Stimulated activated CD4-positive, alpha-beta T cell treated with anti-CD3 and anti-CD28 coated beads, TNF-alpha, amount 100 ng/mL, for 1 hour (primary cell): Measurements from ENCODE around the gene SEC14L2.
"Not testable (repeated sequence)": the region's sequence is repeated elsewhere in the genome, so short reads cannot be mapped to it uniquely, and the experiment has no call there.

ENCODE experiments used
- DNase-seq, 3 donors: peaks; one replicate each; pipeline ENCODE4 v3.0.0-alpha.2; 2020; ENCODE audit warnings: low read depth in 3 of 3, low spot score in 1 of 3

Gene SEC14L2

DNA sequence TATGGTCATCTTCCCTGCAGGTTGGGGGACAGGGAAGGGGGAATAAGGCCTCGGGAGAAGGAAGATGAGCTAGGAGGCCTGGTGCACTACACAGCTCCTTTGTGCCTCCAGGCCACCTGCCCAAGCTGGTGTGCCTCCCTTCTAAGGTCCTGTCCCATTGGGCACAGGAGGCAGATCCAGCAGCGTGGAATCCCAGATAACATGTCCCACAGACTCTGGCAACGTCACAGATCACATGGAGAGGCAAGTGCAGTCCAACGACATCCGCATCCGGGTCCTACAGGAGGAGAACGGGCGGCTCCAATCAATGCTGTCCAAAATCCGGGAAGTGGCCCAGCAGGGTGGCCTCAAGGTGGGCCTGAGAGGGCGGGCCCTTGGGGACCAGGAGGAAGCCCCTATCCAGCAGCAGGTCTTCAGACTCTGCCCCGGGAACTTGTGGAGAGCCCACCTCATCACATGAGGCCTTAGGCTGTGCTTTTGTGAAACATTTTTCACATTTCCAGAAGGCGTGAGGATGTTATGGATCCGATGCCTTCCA, 21.4 kb upstream of the SEC14L2 start:
- no peak for DNase-seq

DNA sequence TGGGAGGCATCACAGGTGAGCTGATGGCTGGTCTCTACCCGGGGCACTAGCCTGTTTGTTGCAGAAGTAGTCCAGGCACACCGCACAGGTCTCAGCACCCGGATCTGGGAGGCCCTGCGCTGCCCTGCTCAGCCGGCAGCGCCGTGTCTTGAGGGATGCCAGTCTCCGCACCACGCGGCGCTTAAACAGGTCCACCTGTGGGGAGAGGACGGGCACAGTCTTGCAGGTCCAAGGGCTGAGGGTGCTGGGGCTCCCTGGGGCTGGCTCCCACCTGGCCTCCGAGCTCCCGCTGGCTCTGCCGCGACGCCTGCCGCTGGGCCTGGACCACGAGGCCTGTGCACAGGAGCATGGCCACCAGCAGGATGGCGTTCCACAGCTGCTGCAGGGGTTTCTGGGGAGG, 16.8 kb upstream of the SEC14L2 start:
- DNase-seq: no peak

DNA sequence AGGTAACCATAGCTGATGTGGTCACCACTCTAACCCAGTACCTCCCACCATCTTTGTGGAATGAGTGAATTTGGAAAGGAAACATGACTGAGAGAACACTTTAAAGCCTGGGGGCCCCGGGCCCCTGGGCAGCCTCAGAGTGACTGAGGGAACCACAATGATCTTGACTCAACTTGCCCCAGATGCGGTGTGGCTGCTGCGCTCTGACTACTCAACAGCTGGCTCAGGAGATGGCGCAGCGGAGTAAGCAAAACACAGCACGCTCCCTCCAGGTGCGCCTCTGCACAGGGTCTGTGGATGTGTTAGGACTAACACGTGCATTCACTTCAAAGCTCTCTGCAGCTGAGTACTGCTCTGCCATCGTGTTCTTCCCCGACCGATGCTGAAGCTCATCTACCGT, 15.6 kb upstream of the SEC14L2 start:
- DNase-seq: no peak

DNA sequence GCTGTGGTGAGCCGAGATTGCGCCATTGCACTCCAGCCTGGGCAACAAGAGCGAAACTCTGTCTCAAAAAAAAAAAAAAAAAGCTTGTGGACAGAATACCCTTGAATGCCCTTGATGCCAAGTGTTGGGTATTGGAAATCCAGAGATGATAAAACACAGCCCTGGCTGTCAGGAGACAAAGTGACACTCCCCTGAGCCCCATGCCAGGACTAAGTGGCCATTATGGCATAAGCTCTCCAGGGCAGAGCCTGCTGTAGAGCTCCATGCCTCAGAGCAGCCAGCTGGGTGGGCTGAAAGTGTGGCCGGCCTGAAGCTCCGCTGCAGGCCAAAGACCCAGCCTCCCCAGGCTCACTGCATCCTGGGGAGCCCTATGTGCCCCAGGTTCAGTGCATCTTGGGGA, 14.5 kb upstream of the SEC14L2 start:
- no peak for DNase-seq

DNA sequence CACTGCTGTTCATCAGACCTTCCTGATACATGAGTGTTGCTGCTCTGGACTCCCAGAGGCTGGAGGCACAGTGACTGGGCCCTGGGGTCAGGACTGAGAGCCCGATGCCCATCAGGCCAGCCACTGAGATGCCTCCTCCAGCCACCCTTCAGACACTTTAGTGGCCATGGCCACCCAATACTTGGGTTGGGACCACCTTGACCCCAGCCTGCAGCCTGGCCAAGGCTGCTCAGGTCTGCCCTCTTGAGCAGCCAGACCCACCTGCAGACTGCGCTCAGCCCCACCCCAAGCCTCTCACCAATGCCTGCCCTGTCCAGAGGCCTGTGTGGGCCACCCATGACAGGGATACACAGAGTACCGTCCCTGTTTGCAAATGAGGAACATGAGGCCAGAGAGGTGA, 13.8 kb upstream of the SEC14L2 start:
- DNase-seq: no peak

DNA sequence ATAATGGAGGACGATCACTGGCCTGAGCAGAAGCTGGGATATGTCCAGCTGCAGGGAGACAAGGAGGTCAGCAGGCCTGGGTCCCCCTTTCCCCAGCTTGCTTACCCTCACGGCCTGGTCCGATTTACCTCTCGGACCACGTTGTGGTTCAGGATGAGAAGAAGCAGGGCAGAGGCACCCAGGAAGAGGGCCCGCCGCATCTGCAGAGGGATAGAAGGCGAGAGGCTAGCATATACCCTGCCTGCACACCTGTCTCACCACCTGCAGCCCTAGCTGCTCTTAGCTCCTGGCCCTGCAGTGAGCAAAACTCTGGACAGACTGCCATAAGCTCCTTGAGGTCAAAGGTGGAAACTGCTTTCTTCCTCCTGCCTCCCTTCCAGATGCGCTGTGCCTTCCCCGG, 10.9 kb upstream of the SEC14L2 start:
- no peak for DNase-seq

DNA sequence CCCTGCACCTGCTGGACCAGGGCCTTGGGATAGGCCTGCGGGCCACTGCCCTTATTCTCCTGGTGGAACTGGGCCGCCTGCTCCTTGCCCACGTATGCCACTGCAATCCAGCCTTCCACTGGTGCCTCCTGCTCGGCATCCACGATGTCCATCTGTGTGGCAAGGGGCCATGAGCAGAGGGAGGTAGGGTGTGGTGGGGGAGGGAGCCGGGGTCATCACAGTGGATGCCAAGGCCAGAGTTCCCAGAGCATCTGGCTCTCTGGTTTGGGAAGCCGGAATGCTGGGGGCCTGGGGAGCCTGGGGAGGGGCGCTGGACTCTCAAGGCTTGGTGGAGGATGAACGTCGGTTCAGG, 10.2 kb upstream of the SEC14L2 start:
- no peak for DNase-seq

DNA sequence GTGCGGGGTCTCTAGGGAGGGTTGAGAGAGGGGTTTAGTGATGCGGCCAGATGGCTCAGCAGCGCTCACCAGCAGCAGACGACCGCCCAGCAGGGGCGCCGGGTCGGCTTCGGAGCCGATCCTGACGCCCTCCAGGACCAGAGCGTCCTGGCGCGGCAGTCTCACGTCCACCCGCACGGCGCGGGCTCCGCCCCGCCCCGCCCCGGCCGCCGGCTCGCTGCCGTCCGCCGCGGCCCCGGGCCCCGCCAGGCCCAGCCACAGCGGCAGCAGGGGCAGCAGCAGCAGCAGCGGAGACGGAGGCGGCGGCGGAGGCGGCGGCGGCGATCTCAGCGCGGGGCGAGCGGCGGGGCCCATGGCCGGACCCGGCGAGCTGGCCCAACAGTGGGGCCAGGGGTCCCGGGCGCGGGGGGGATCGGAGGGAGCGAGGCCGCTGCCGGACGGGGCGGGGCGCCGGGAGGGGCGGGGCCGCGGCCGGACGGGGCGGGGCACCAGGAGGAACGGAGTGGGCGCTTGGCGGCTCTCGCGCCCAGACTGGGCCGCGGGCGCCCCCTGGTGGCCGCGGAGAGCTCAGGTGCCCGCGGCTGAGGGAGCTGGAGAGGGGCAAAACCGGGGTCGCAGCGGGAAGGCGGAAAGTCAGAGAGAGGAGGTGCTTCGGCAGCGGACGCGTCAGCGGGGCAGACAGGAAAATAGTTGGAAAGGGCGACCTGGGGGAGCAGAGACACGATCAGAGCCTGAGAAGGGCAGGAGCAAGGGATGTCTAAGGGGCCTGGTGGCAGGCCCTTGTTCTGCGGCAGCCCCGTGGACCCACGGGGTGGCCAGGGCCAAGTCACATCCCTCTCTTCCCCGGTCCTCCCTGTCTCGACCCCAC, 9.6 kb upstream of the SEC14L2 start, which contains the start of gene RNF215:
TSS of gene RNF215 (minus strand) at position 452 of the 868 bp plus-strand sequence. CDS start at position 354, 98 bp downstream.
- peak; percentile 39 to 74 (median 68) for DNase-seq

DNA sequence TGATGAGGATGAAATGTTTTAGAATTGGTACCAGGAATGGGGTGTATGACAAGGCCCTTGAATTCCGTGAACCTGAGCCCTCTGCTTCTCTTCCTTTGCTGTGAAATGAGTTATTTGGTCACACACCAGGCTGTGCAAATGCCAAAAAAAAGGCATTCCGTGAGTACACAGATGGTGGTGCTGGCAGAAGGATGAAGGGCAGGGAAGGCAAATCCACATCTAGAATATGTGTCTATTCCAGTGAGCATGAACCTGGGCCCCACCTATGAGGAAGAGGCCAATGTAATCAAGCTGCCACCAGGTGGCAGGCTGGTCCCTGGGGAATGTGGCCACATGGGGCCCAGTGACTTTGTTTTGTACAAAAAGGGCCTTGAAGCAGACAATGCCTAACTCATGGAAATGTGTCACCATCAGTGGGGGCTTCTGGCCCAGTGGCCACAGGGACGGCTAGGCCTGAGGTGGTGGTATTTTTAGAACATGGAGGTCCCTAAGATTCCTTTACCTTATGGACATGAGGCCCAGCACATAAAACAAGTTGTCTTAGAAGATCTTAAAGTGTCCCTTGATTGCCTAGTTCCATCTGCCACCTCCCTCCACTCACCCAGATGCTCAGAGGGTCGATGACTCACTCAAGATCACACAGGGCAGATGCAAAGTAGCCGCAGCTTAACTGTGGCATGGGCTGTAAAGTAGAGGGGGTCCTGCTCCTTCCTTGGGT, 5.7 kb upstream of the SEC14L2 start:
- peak; percentile 51 to 65 (median 56) for DNase-seq

DNA sequence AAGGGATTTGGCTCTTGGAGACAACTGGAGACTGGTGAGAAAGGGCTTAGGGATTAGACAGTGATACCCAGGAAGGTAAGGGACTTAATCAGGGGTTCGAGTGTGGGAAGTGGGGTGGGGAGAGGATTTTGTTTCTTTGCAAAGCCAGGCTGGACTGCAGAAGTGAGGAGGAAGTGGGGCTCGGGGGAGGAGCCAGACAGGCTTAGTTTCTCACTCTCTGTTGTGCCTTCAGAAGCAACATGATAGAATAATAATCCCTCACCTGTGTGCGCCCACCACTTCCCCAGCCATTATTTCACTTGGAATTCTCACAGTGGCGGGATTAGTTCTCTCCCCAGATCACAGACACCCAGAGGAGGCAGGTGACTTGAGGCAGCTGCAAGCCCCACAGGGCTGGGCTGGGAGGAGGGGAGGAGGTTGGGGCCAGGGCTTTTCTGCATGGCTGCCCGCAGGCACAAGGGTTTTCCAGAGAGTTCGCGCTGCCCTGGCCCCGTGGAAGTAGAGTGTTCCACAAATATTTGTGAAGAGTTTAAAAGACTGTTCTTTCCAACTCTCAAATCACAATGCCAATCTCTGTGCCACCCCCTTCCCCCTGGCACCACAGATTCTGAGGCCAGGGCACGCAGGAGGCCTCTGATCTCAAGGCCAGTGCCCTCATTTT, 4.0 kb upstream of the SEC14L2 start:
- DNase-seq: no peak

DNA sequence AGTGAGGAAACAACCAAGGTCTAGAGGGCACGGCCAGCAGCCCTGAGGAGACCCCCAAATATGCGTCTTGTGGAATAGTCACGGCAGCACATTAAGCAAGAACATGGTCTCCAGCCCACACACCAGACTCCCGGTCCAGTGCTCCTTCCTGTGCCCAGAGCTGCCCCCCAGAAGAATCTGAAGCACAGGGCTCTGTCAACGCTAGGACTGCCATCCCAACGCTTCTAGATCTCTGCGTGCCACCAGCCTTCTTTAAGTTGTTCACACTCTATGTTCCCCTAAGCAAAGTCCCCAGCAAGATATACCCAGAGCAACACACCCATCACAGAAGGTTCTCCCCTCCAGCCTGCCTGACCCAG, 3.5 kb upstream of the SEC14L2 start:
- no peak for DNase-seq

DNA sequence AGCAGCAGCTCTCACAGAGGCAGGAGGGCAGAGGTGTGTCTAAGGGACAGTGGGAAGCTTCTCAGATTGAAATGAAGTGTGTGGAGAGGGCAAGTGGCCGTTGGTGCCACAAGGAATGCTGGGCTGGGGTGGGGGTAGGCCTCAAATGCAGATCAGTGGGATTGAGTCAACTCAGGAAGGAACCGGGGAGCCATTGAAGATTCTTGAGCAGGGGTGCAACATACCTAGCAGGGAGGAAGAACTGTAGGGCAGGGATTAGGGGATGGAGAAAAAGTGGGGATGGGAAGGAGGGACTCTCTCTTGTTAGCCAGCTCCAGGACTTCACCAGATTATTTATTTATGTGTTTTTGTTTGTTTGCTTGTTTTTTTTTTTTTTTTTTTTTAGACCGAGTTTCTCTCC, 2.9 kb upstream of the SEC14L2 start:
- DNase-seq: no peak

DNA sequence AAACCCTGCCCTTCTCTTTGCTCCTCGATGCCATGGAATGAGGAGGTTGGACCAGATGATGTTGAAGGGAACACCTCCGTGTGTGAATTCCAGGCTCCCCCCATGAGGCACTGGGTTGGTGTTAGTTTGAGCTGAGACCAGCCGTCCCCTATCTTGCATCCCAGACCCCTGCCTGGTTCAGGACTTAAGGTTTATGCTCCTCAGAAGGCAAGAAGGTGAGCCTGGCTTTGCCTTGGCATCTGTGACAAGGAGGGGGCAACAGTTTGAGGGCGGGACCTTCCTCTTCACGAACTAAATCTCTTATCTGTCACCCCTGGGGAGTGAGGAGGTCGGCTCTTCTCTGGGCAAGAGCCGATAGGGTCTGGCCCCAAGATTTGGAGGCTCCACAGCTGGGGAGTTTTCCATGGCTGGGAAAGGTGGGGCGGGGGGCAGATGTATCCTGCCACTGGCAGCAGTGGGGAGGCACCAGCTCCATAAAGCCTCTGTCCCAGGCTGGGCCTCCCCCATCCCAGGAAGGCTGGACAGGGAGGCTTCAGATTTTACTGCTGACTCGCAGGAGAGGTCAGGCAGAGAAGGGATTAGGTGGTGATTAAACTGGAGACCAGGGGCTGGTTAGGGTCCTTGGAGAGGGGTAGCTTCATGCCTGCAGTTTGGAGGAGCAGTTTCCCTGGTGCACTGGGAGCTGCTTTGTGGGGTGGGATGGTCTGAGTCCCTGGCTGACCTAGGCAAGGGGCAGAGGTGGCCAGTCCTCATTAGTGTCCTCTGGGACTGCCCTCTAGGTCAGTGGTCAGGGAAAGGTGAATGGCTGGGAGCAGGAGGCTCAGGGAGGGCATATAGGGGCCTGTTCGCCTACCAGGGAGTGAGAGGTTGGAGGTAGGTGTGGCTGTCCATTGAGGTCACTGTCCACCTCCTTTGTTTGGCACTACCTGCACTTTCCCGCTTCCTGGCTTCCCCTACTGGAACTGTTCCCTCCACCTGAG, 1.1 kb downstream of the SEC14L2 start:
- DNase-seq: no peak

DNA sequence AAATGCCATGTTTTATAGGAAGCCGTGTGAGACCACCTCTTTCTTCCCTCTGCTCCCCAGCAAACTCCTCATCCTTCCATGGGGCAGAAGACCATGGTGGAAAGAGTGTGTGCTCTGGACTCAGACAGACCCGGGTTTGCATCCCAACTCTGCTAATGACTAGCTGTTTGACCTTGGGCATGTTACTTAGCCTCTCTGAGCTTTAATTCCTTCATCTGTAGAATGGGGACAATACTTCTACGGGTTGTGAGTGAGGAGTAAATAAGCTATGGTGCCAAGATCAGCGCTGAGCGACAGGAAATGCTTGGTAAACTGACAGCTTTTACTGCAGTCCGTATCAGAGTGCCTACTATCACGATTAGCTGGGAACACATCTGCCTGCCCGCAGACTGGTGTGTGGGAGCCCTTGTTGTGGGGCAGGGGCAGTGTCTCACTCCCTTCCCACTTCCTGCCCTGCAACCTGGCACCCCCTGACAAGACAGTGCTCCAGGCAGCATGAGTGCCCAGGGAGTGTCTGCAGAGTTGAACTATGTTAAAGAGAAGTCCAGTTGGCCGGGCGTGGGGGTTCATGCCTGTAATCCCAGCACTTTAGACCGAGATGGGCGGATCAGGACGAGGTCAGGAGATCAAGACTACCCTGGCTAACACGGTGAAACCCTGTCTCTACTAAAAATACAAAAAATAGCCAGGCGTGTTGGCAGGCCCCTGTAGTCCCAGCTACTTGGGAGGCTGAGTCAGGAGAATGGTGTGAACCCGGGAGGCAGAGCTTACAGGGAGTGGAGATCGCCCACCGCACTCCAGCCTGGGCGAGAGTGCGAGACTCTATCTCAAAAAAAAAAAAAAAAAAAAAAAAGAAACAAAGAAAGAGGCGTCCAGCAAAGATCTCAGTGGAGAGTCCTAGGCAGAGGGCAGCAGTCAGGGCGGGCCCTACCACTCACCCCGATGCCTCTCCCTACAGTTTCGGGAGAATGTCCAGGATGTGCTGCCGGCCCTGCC, 2.2 kb downstream of the SEC14L2 start:
- no peak for DNase-seq

DNA sequence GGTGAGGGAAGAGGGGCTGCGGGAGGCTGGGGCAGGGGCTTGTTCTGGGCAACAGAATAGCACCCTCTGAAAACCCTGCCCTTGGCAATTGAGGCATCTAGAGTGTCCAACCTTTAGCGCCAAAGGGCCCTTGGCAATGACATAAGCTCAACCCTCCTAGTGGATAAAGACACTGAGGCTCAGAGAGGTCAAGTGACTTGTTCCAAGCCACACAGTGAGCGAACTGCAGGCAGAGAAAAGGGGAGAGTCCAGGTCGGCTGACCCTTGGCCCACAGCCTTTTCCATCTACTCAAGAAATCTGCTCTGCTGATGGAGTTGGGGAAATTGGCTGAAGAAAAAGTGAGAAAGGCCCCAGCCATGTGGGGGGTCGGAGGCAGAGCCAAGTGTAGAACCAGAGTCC, 2.9 kb downstream of the SEC14L2 start:
- no peak for DNase-seq

DNA sequence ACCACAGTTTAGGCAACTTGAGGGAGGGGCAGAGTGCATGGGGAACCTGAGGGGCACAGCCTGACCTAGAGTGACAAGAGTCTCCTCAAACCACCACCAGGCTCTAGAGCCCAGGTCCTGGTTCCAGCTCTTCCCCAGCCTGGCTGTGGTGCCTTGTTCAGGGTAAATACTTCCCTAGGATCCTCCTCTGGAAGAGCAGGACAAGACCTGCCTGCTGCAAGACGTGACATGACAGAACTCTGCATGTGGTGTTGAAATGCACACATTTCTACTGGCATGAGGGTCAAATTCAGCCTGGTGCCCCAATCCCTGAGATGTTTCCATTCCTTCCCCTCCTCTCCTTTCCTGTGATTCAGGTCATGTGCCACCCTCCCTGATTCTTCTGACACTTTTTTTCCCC, 3.3 kb downstream of the SEC14L2 start:
- no peak for DNase-seq

DNA sequence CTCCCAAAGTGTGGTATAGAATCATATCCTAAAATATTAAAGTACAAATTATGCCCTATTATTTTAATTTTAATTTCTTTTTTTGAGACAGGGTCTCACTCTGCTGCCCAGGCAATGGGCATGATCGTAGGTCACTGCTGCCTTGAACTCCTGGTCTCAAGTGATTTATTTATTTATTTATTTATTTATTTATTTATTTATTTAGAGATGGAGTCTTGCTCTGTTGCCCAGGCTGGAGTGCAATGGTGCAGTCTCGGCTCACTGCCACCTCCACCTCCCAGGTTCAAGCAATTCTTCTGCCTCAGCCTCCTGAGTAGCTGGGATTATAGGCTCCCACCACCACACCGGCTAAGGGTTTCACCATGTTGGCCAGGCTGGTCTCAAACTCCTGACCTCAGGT, 4.2 kb downstream of the SEC14L2 start:
- DNase-seq: not testable (repeated sequence)

DNA sequence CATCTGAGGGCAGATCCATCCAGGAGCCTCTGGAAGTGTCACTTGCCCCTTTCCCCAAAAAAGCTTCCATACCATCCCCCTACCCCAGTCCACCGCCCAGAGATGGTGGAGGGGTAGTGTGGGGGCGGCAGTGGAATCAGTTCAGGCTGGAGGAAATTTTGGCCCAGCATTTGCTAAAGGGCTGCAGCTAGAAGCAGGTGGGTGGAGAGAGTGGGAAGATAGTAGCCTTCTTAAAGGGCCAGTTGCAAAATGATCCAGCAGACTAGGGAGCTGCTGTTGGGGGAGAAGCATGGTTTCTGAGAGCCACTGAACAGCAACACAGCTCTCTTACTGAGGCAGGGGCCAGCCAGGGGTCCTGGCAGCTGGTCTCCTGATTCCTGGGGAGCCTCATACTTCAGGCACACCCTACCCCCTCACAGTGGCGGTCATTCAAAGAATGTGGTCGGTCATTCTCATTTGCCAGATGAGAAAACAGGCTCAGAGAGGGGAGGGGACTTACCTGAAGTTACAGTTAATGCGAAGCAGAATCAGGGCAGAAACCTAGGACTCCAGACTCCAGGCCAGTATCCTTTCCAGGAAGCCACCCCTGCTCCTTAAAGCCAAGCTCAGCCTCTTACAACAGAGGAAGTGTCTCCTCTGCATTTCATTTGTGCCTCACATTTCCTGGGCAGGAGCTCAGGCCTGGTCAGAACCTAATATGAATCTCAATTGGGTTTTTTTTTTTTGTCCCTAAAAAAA, 5.4 kb downstream of the SEC14L2 start:
- no peak for DNase-seq

DNA sequence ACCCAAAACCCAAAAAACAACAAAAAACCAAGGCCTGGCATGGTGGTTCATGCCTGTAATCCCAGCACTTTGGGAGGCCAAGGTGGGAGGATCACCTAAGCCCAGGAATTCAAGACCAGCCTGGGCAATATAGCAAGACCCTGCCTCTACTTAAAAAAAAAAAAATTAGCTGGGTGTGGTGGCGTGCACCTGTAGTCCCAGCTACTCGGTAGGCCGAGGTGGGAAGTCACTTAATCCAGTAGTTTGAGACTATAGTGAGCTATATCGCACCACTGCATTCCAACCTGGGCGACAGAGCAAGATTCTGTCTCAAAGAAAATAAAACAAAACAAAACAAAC, 5.9 kb downstream of the SEC14L2 start:
- DNase-seq: not testable (repeated sequence)
